Measurements from ENCODE around the gene HNF1A. TPM values are rescaled to one million over a fixed set of nuclear protein-coding genes. Genes with fewer than 3 reads are reported as not detected.

The HNF1A gene
- total and polyA plus RNA-seq, 2 of the 13 experiments (the other 11 are each of a cell fraction or from before 2014, with no cell fraction given) = 13.4 to 34.7 TPM

DNA sequence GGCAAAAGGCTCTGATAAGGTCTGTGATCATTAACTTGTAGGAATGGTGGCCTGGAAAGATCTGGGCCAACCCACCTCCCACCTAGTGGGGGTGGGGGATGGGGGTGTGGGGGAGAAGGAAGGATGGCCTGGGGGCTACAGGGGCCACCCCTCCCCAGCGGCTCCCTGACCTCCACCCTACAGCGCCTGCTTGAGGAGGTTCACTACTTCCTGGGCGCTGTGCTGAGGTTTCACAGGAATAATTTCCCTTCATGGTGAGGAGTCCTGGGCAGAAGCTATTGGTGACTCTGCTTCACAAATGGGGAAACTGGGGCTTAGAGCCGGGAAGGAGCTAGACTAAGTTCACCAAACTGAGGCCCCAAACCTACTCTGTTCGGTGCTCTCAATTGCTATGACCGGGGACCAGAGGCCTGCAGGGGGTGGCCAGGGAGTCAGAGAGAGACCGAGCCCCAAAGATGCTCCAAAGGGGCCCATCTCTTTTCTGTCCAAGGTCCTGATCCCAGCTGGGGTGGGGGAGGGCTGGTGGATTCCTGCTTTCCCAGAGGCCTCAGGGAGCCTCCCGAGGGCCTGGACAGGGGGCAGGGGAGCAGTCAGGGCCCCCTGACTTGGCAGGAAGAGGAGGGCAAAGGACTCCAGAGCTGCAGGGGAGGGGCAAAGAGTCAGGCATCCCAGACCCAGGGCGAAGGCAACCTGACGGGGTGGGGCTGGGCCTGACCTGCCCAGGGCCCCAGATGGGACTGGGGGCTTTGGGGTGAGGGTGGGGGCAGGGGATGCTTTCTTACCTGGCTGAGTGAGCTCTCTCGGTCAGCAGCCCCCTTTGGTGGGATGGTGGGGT, 1.7 kb downstream of the HNF1A start (continued):
- TF ChIP-seq, protein P1, sequence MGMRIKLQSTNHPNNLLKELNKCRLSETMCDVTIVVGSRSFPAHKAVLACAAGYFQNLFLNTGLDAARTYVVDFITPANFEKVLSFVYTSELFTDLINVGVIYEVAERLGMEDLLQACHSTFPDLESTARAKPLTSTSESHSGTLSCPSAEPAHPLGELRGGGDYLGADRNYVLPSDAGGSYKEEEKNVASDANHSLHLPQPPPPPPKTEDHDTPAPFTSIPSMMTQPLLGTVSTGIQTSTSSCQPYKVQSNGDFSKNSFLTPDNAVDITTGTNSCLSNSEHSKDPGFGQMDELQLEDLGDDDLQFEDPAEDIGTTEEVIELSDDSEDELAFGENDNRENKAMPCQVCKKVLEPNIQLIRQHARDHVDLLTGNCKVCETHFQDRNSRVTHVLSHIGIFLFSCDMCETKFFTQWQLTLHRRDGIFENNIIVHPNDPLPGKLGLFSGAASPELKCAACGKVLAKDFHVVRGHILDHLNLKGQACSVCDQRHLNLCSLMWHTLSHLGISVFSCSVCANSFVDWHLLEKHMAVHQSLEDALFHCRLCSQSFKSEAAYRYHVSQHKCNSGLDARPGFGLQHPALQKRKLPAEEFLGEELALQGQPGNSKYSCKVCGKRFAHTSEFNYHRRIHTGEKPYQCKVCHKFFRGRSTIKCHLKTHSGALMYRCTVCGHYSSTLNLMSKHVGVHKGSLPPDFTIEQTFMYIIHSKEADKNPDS (CRISPR knock-in tag; IDR thresholded peaks at IDR 0.05) = no peak
- TF ChIP-seq, protein P2, sequence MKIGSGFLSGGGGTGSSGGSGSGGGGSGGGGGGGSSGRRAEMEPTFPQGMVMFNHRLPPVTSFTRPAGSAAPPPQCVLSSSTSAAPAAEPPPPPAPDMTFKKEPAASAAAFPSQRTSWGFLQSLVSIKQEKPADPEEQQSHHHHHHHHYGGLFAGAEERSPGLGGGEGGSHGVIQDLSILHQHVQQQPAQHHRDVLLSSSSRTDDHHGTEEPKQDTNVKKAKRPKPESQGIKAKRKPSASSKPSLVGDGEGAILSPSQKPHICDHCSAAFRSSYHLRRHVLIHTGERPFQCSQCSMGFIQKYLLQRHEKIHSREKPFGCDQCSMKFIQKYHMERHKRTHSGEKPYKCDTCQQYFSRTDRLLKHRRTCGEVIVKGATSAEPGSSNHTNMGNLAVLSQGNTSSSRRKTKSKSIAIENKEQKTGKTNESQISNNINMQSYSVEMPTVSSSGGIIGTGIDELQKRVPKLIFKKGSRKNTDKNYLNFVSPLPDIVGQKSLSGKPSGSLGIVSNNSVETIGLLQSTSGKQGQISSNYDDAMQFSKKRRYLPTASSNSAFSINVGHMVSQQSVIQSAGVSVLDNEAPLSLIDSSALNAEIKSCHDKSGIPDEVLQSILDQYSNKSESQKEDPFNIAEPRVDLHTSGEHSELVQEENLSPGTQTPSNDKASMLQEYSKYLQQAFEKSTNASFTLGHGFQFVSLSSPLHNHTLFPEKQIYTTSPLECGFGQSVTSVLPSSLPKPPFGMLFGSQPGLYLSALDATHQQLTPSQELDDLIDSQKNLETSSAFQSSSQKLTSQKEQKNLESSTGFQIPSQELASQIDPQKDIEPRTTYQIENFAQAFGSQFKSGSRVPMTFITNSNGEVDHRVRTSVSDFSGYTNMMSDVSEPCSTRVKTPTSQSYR (CRISPR knock-in tag; IDR thresholded peaks at IDR 0.05; ENCODE audit: borderline replicate concordance) = peak; percentile 96
- TF ChIP-seq ZNF562 (CRISPR knock-in tag; IDR thresholded peaks at IDR 0.05; ENCODE audit: borderline replicate concordance) (no peak), NCOA5 (CRISPR knock-in tag; IDR thresholded peaks at IDR 0.05) (no peak), KLF12 (CRISPR knock-in tag; IDR thresholded peaks at IDR 0.05; ENCODE audit: borderline replicate concordance) (no peak; the same call in 1 of the 2 replicates), KAT2B (IDR thresholded peaks at IDR 0.05; ENCODE audit: borderline replicate concordance, low read depth, low read length) (no peak), ZNF552 (CRISPR knock-in tag; IDR thresholded peaks at IDR 0.05; ENCODE audit: borderline replicate concordance) (no peak), SMARCE1 (IDR thresholded peaks at IDR 0.05; ENCODE audit: borderline replicate concordance) (no peak), ZNF878 (CRISPR knock-in tag; IDR thresholded peaks at IDR 0.05) (0 out of 2 replicates have a peak, but pooled peaks have one; percentile 44), KLF9 (CRISPR knock-in tag; IDR thresholded peaks at IDR 0.05; ENCODE audit: low read depth) (no peak)
- TF ChIP-seq, protein P3, sequence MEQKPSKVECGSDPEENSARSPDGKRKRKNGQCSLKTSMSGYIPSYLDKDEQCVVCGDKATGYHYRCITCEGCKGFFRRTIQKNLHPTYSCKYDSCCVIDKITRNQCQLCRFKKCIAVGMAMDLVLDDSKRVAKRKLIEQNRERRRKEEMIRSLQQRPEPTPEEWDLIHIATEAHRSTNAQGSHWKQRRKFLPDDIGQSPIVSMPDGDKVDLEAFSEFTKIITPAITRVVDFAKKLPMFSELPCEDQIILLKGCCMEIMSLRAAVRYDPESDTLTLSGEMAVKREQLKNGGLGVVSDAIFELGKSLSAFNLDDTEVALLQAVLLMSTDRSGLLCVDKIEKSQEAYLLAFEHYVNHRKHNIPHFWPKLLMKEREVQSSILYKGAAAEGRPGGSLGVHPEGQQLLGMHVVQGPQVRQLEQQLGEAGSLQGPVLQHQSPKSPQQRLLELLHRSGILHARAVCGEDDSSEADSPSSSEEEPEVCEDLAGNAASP (CRISPR knock-in tag; IDR thresholded peaks at IDR 0.05; ENCODE audit: borderline replicate concordance) = no peak; the same call in 1 of the 2 replicates
- TF ChIP-seq, protein P4, sequence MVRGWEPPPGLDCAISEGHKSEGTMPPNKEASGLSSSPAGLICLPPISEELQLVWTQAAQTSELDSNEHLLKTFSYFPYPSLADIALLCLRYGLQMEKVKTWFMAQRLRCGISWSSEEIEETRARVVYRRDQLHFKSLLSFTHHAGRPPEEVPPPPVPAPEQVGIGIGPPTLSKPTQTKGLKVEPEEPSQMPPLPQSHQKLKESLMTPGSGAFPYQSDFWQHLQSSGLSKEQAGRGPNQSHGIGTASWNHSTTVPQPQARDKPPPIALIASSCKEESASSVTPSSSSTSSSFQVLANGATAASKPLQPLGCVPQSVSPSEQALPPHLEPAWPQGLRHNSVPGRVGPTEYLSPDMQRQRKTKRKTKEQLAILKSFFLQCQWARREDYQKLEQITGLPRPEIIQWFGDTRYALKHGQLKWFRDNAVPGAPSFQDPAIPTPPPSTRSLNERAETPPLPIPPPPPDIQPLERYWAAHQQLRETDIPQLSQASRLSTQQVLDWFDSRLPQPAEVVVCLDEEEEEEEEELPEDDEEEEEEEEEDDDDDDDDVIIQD (CRISPR knock-in tag; IDR thresholded peaks at IDR 0.05; ENCODE audit: low read depth) = 0 out of 2 replicates have a peak, but pooled peaks have one; percentile 28
- TF ChIP-seq, protein P5, sequence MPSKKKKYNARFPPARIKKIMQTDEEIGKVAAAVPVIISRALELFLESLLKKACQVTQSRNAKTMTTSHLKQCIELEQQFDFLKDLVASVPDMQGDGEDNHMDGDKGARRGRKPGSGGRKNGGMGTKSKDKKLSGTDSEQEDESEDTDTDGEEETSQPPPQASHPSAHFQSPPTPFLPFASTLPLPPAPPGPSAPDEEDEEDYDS (CRISPR knock-in tag; IDR thresholded peaks at IDR 0.05) = no peak

Measured in HepG2 (cell line).